AG10803 (cell line): ENCODE measurements around the gene IVL.

Experiments
- DNase-seq: peaks from one replicate; pipeline ENCODE4 v3.0.0; 2010; ENCODE audit warnings: low read depth
- H3K4me3 ChIP-seq: 2 replicates; pipeline ENCODE4 v1.5.1; 2011; ENCODE audit warnings: mild to moderate bottlenecking, low read length, control low read depth
- TF ChIP-seq, protein P1 (sequence below): conservative IDR thresholded peaks from 2 replicates; pipeline ENCODE4 v1.5.1; 2011; ENCODE audit warnings: mild to moderate bottlenecking, low read length, control low read depth, inconsistent platforms

Gene IVL

DNA sequence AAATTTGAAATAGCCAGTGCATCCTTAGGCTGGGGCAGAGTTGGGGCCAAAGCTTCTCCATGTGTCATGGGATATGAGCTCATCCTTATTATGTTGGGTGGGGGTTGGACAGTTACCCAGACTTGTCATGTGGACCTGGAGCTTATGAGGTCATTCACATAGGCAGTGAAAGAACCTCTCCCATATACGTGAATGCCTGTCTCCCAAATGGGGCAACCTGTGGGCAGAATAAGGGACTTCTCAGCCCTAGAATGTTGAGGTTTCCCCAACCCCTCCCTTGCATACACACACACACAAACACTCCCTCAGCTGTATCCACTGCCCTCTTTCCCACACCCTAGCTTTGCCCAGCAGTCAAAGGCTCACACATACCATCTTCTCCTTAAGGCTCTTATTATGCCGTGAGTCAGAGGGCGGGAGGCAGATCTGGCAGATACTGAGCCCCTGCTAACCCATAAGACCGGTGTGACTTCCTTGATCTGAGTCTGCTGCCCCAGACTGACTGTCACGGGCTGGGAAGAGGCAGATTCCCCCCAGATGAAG, 2.3 kb upstream of the IVL start:
- peak; percentile 87 for DNase-seq
- TF ChIP-seq, protein P1, sequence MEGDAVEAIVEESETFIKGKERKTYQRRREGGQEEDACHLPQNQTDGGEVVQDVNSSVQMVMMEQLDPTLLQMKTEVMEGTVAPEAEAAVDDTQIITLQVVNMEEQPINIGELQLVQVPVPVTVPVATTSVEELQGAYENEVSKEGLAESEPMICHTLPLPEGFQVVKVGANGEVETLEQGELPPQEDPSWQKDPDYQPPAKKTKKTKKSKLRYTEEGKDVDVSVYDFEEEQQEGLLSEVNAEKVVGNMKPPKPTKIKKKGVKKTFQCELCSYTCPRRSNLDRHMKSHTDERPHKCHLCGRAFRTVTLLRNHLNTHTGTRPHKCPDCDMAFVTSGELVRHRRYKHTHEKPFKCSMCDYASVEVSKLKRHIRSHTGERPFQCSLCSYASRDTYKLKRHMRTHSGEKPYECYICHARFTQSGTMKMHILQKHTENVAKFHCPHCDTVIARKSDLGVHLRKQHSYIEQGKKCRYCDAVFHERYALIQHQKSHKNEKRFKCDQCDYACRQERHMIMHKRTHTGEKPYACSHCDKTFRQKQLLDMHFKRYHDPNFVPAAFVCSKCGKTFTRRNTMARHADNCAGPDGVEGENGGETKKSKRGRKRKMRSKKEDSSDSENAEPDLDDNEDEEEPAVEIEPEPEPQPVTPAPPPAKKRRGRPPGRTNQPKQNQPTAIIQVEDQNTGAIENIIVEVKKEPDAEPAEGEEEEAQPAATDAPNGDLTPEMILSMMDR, result no peak
- H3K4me3 ChIP-seq, result no peak overlapping the region

DNA sequence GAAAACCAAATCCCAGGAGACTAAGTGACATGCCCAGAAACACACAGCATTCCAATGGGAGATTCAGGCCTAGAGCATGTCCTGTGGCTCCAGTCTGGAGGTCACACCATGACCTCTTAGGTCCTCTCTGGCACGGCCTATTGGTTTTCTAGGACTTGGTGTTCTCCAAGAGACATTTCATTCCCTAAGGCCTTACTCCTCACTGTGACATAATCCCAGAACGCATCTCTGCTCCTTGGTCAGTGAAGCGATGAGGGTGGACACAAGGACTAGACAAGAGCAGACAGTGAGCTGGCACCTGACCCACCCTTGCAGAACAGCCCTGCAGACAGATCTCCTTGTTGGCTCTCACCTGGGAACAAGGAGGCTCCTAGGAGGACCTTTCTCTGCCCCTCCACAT, 860 bp downstream of the IVL start:
- TF ChIP-seq, protein P1, result no peak
- no peak for DNase-seq
- H3K4me3 ChIP-seq, result no peak overlapping the region

DNA sequence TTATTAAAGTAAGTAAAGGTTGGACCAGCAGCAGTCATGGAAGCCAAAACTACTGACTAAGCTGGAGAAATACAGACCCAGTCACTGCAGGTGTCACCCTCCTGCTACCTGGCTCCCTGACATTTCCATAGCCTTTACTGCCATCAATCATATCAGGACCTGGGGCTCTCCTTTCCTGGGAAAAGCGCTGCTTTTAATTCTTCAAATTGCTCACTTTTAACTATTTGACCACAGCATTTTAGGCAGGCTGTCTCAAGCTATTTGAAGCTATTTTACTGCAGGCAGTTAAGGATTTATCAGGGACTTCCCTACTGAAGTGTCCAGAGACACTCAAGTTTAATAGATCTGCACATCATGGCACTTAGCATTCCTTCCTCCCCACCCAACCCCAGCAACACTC, 4.1 kb downstream of the IVL start:
- DNase-seq, result no peak
- H3K4me3 ChIP-seq, result no peak overlapping the region
- TF ChIP-seq, protein P1, result no peak

DNA sequence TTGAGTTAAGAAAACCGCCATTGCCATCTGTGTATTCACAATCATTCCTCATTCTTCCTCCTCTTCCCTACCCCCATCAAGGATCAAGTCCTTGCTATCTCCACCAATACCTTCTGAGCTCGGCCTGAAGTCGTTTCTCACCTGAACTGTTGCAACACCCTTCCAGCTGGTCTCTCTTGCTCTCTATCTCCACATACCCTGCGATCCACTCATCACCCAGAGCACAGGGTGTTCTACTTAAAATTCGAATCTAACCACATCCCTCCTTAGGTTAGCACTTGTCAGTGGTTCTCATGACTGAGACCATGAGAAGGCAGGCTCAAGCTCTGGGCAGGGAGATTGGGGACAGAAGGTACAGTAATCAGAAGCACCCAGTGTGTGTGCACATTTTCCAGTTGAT, 4.6 kb downstream of the IVL start:
- TF ChIP-seq, protein P1, result no peak
- no peak overlapping the region for H3K4me3 ChIP-seq
- no peak for DNase-seq

DNA sequence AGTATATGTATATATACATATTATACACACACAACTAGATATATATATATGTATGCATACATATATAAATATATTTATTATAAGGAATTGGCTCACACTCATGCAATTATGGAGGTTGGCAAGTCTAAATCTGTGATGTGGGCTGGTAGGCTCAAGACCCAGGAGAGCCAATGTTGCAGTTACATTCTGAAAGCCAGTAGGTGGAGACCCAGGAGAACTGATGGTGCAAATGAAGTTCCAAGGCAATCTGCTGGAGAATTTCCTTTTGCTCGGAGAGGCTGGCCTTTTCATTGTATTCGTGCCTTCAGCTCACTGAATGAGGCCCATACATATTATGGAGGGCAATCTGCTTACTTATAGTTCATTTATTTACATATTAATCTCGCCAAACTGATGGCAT, 9.4 kb downstream of the IVL start:
- DNase-seq, result no peak
- no peak overlapping the region for H3K4me3 ChIP-seq
- TF ChIP-seq, protein P1, result peak; percentile 22

DNA sequence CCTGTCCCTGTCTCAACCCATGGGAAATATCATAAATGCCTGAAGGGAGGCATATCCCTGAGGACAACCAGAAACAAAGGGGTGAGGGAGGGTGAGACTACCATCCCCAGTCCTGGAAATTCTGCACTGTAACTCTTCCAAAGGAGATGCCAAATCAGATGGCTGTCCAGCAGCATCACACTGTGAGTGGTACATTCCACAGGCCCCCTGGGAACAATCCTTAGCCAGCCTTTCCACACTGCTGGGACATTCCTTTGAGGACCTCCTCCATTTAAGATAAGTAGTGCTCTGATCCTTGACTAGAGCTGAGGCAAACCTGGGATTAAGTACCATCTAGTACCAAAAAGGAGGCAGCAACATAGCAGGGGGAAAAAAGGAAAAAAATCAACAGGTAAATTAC, 10.7 kb downstream of the IVL start:
- TF ChIP-seq, protein P1, result no peak
- no peak for DNase-seq
- no peak overlapping the region for H3K4me3 ChIP-seq

DNA sequence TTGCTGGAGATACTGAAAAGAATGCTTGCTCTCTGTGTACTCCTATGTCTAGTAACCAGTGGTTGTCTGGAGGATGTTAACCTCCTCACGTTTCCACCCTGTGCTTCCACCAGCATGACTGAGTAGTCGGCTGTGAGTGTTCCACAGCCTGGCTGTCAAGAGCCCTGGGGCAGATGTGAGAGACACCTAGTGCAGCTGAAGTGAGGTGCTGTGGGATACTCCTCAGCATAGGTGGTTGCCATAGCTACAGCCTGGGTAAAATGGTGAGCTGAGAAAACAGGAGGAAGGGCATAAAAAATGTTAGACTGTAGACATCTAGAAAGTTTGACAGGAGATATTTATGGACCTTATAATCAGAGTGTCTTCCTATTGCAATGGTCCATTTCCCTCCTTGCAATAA, 15.8 kb downstream of the IVL start:
- TF ChIP-seq, protein P1, result no peak
- no peak for DNase-seq
- no peak overlapping the region for H3K4me3 ChIP-seq
